WTC11 (cell line): ENCODE results near the gene DFFB. TPM values are rescaled to one million over a fixed set of nuclear protein-coding genes. Genes with fewer than 3 reads are reported as not detected.

Experiments
- ATAC-seq: fragments of 200-7000 bp; cut with Tn5 transposase; 2 replicates; pipeline ENCODE4 v1.10.0; 2021; ENCODE audit warnings: mild to moderate bottlenecking, moderate library complexity
- CTCF ChIA-PET: fragments of 300-600 bp; sonication (Branson Sonifier 250); formaldehyde crosslinking; loops from one replicate; lab custom pipeline; 2021; ENCODE audit warnings: antibody characterized with exemption; lab: Charles Lee
- POLR2A ChIA-PET: fragments of 350-600 bp; sonication (Branson Sonifier 250); formaldehyde crosslinking; loops from one replicate; lab custom pipeline; 2021; ENCODE audit warnings: antibody characterized with exemption; lab: Charles Lee
- DNase-seq: peaks from one replicate; pipeline ENCODE4 v3.0.0; 2021; ENCODE audit warnings: low spot score
- H3K27ac Mint-ChIP-seq: 2 replicates; pipeline ENCODE4 v1.8.0; 2021; ENCODE audit warnings: mixed read lengths
- H3K27me3 Mint-ChIP-seq: 2 replicates; pipeline ENCODE4 v1.8.0; 2021; ENCODE audit warnings: low read depth, mild to moderate bottlenecking, moderate library complexity, mixed read lengths
- H3K36me3 Mint-ChIP-seq: 2 replicates; pipeline ENCODE4 v1.8.0; 2021; ENCODE audit warnings: mixed read lengths
- H3K4me1 Mint-ChIP-seq: 2 replicates; pipeline ENCODE4 v1.8.0; 2022; ENCODE audit warnings: mixed read lengths
- H3K4me3 Mint-ChIP-seq: 2 replicates; pipeline ENCODE4 v1.8.0; 2021; ENCODE audit warnings: mild to moderate bottlenecking, moderate library complexity, mixed read lengths
- H3K9me3 Mint-ChIP-seq: 2 replicates; pipeline ENCODE4 v1.8.0; 2021; ENCODE audit warnings: mixed read lengths
- AFF4 ChIP-seq: sonication (generic); formaldehyde crosslinking; IDR thresholded peaks from 2 replicates; pipeline ENCODE4 v1.8.1; 2023; ENCODE audit warnings: mild to moderate bottlenecking, missing genetic modification reagents, borderline replicate concordance
- AR ChIP-seq: fragments of 250-450 bp; sonication (Bioruptor Pico); IDR thresholded peaks from 2 replicates; pipeline ENCODE4 v1.9.0; 2021; ENCODE audit warnings: mild to moderate bottlenecking
- E2F5 ChIP-seq: sonication (generic); formaldehyde crosslinking; IDR thresholded peaks from 2 replicates; pipeline ENCODE4 v1.8.1; 2022; ENCODE audit warnings: mild to moderate bottlenecking, moderate library complexity, missing genetic modification reagents
- ERG ChIP-seq: fragments of 250-450 bp; sonication (Bioruptor Pico); IDR thresholded peaks from 2 replicates; pipeline ENCODE4 v1.8.0; 2021; ENCODE audit warnings: mild to moderate bottlenecking
- FOXJ3 ChIP-seq: sonication (generic); formaldehyde crosslinking; IDR thresholded peaks from 2 replicates; pipeline ENCODE4 v1.9.0; 2021; ENCODE audit warnings: missing genetic modification reagents, mild to moderate bottlenecking, borderline replicate concordance
- FOXK1 ChIP-seq: sonication (generic); formaldehyde crosslinking; IDR thresholded peaks from 2 replicates; pipeline ENCODE4 v1.8.0; 2022; ENCODE audit warnings: mild to moderate bottlenecking, moderate library complexity, missing genetic modification reagents
- GTF2I ChIP-seq: fragments of 250-450 bp; sonication (Bioruptor Pico); conservative IDR thresholded peaks from 2 replicates; pipeline ENCODE4 v1.4.0; 2021; ENCODE audit warnings: mild to moderate bottlenecking
- MAX ChIP-seq: sonication (generic); formaldehyde crosslinking; IDR thresholded peaks from 2 replicates; pipeline ENCODE4 v1.8.0; 2022; ENCODE audit warnings: mild to moderate bottlenecking, missing genetic modification reagents
- NFATC4 ChIP-seq: fragments of 250-450 bp; sonication (Bioruptor Pico); IDR thresholded peaks from 2 replicates; pipeline ENCODE4 v1.9.0; 2021; ENCODE audit warnings: mild to moderate bottlenecking
- NR1H2 ChIP-seq: sonication (generic); formaldehyde crosslinking; IDR thresholded peaks from 2 replicates; pipeline ENCODE4 v1.9.0; 2021; ENCODE audit warnings: mild to moderate bottlenecking, moderate library complexity, missing genetic modification reagents
- PRDM15 ChIP-seq: sonication (generic); formaldehyde crosslinking; IDR thresholded peaks from 2 replicates; pipeline ENCODE4 v1.8.0; 2022; ENCODE audit warnings: missing genetic modification reagents
- PRRX2 ChIP-seq: fragments of 250-450 bp; sonication (Bioruptor Pico); IDR thresholded peaks from 2 replicates; pipeline ENCODE4 v1.8.0; 2021; ENCODE audit warnings: mild to moderate bottlenecking
- TEAD1 ChIP-seq: sonication (generic); formaldehyde crosslinking; IDR thresholded peaks from 2 replicates; pipeline ENCODE4 v1.8.0; 2022; ENCODE audit warnings: mild to moderate bottlenecking, missing genetic modification reagents
- TEAD4 ChIP-seq: sonication (generic); formaldehyde crosslinking; IDR thresholded peaks from 2 replicates; pipeline ENCODE4 v1.8.0; 2022; ENCODE audit warnings: mild to moderate bottlenecking, missing genetic modification reagents
- ZBTB43 ChIP-seq: sonication (generic); formaldehyde crosslinking; IDR thresholded peaks from 2 replicates; pipeline ENCODE4 v1.8.1; 2023; ENCODE audit warnings: mild to moderate bottlenecking, missing genetic modification reagents
- ZMAT4 ChIP-seq: fragments of 250-450 bp; sonication (Bioruptor Pico); IDR thresholded peaks from 2 replicates; pipeline ENCODE4 v1.9.0; 2021; ENCODE audit warnings: mild to moderate bottlenecking
- ZNF317 ChIP-seq: sonication (generic); formaldehyde crosslinking; IDR thresholded peaks from 2 replicates; pipeline ENCODE4 v1.8.1; 2023; ENCODE audit warnings: low read depth, mild to moderate bottlenecking, moderate library complexity, missing genetic modification reagents, borderline replicate concordance
- total RNA-seq: library from RNA; stranded (reverse); gene quantifications from 3 replicates; pipeline ENCODE4 v1.2.3, GENCODE V29; 2021

Gene DFFB
- total RNA-seq, 1 experiment from 2014 or later: 9.2 TPM

GRCh38 chr1:3906672-3907020 is 49.4 kb downstream of the DFFB start:
- no peak for TF ChIP-seq PRRX2
- no peak for TF ChIP-seq MAX (CRISPR knock-in tag)
- TF ChIP-seq ZMAT4: no peak
- no peak for TF ChIP-seq PRDM15 (CRISPR knock-in tag)
- no peak for TF ChIP-seq GTF2I (CRISPR knock-in tag)
- TF ChIP-seq ZNF317: no peak
- TF ChIP-seq FOXK1 (CRISPR knock-in tag): no peak
- TF ChIP-seq ZBTB43 (CRISPR knock-in tag): no peak
- no peak for TF ChIP-seq TEAD4
- no peak for TF ChIP-seq NR1H2 (CRISPR knock-in tag)
- no peak for TF ChIP-seq E2F5 (CRISPR knock-in tag)
- no peak for TF ChIP-seq AFF4 (CRISPR knock-in tag)
- no peak for TF ChIP-seq ERG
- no peak for TF ChIP-seq AR (CRISPR knock-in tag)
- TF ChIP-seq FOXJ3 (CRISPR knock-in tag): no peak
- TF ChIP-seq TEAD1 (CRISPR knock-in tag): no peak
- no peak for TF ChIP-seq NFATC4 (CRISPR knock-in tag)
- Mint-ChIP-seq H3K4me3 (no peak overlapping the region), H3K9me3 (0 out of 2 replicates have a peak, but pooled peaks cover 3% of the 10 kb centered on the region), H3K36me3 (no peaks in the 10 kb centered on the region; the same call in 1 of the 2 replicates), H3K4me1 (peaks cover 10% of the 10 kb centered on the region), H3K27ac (no peak overlapping the region), H3K27me3 (no peaks in the 10 kb centered on the region; the same call in 1 of the 2 replicates)
- ChIA-PET CTCF (no interaction called here), POLR2A (no interaction called here)
- DNase-seq: no peak
- no peak for ATAC-seq
